Progenitor cell of endocrine pancreas (in vitro differentiated cells): ENCODE data around the gene HAP1. TPM values are rescaled to one million over a fixed set of nuclear protein-coding genes. Genes with fewer than 3 reads are reported as not detected.
"Not testable (repeated sequence)": the region's sequence is repeated elsewhere in the genome, so short reads cannot be mapped to it uniquely, and the experiment has no call there.

Experiments used
- DNase-seq: peaks from one replicate; pipeline ENCODE4 v3.0.0; 2021; ENCODE audit warnings: low spot score; ENCODE audit not compliant: unreplicated experiment
- H3K27ac Mint-ChIP-seq: 2 replicates; pipeline ENCODE4 v1.8.0; 2021; ENCODE audit warnings: mild to moderate bottlenecking, moderate library complexity, mixed read lengths
- H3K27me3 Mint-ChIP-seq: 2 replicates; pipeline ENCODE4 v1.8.0; 2021; ENCODE audit warnings: mixed read lengths
- H3K36me3 Mint-ChIP-seq: 2 replicates; pipeline ENCODE4 v1.8.0; 2022; ENCODE audit warnings: mixed read lengths; ENCODE audit not compliant: insufficient read depth
- H3K4me1 Mint-ChIP-seq: 2 replicates; pipeline ENCODE4 v1.8.0; 2021; ENCODE audit warnings: low read depth, mixed read lengths
- H3K4me3 Mint-ChIP-seq: 2 replicates; pipeline ENCODE4 v1.8.0; 2021; ENCODE audit warnings: low read depth, mild to moderate bottlenecking, moderate library complexity, mixed read lengths
- H3K9me3 Mint-ChIP-seq: 2 replicates; pipeline ENCODE4 v1.8.0; 2021; ENCODE audit warnings: low read depth, mixed read lengths
- total RNA-seq: library from RNA; stranded (reverse); gene quantifications from 2 replicates; pipeline ENCODE4 v1.2.1, GENCODE V29; 2021
- TF ChIP-seq, protein P1 (sequence below): fragments of 200-600 bp; sonication (generic); IDR thresholded peaks from one replicate; pipeline ENCODE4 v1.5.0; 2021; ENCODE audit warnings: antibody characterized with exemption, mild to moderate bottlenecking; ENCODE audit not compliant: unreplicated experiment

Gene HAP1
- total RNA-seq, 1 donor from 2014 or later: 13.7 TPM

DNA sequence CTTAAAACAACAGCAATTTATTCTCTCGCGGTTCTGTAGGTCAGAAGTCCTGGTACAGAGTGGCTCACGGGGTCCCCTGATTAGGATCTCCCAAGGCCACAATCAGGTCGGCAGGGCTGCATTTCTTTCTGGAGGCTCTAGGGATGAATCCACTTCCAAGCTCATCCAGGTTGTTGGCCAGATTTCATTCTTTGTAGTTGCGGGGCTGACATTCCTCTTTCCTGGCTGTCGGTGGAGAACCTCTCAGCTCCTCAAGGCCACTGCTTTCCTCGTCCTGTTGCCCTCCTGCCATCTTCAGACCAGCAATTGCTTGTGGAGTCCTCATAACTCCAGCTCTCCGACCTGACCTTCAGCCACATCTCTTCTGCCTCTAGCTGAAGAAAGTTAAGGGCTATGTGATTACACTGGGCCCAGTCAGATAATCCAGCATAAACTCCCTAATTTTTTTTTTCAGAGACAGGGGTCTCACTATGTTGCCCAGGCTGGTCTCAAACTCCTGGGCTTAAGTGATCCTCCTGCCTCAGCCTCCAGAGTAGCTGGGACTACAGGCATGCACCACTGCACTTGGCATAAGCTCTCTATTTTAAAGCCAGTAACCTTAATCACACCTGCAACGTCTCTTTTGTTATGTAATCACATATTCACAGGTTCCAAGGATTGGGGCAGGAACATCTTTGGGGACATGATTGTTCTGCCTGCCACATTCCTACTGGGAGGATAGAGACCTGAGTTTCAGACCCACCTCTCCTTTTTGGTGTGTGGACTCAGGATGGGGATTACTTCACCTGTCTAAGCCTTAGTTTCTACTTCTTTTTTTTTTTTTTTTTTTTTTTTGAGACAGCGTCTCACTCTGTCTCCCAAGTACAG, 26.4 kb downstream of the HAP1 start:
- Mint-ChIP-seq H3K4me3 (no peak overlapping the region), H3K9me3 (no peaks in the 10 kb centered on the region), H3K27ac (no peak overlapping the region), H3K36me3 (no peaks in the 10 kb centered on the region), H3K4me1 (peaks cover 14% of the 10 kb centered on the region), H3K27me3 (peaks cover 8% of the 10 kb centered on the region)
- DNase-seq: no peak
- TF ChIP-seq, protein P1, sequence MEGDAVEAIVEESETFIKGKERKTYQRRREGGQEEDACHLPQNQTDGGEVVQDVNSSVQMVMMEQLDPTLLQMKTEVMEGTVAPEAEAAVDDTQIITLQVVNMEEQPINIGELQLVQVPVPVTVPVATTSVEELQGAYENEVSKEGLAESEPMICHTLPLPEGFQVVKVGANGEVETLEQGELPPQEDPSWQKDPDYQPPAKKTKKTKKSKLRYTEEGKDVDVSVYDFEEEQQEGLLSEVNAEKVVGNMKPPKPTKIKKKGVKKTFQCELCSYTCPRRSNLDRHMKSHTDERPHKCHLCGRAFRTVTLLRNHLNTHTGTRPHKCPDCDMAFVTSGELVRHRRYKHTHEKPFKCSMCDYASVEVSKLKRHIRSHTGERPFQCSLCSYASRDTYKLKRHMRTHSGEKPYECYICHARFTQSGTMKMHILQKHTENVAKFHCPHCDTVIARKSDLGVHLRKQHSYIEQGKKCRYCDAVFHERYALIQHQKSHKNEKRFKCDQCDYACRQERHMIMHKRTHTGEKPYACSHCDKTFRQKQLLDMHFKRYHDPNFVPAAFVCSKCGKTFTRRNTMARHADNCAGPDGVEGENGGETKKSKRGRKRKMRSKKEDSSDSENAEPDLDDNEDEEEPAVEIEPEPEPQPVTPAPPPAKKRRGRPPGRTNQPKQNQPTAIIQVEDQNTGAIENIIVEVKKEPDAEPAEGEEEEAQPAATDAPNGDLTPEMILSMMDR: no peak

DNA sequence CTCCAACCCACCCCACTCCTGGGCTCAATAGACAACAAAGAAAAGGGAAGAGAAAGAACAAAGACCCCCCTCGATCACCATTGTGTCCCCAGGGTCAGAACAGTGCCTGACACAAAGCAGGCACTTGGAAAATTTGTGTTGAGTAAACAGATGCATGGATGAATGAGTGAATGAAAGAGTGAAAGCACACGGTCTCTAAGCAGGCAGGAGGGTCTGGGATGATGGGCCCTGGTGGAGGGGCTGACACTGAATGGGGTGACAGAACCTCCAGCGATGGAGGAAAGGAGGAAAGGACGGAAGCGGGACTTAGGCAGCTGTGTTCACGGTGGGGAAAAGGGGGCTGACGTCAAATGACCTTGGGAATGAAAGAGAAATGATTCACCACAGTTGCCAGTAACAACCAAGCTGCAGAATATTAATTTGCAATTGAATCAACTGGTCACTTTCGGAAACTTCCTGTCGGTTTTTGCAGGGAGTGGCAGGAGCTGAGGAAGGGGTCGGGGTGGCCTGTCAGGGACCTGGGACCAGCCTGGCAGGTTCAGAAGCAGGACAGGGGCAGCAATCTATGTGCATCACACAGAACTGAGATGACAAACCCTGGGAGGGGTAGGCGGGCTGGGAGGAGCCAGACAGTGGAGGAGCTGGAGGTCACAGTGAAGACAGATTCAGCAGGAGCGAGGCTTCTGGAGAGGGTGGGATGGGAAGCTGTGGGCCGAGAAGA, 29.0 kb downstream of the HAP1 start:
- H3K4me1 Mint-ChIP-seq: peaks cover 9% of the 10 kb centered on the region
- no peak overlapping the region for H3K27ac Mint-ChIP-seq
- H3K36me3 Mint-ChIP-seq: no peaks in the 10 kb centered on the region
- no peak overlapping the region for H3K4me3 Mint-ChIP-seq
- TF ChIP-seq, protein P1: no peak
- peaks cover 8% of the 10 kb centered on the region for H3K27me3 Mint-ChIP-seq
- no peaks in the 10 kb centered on the region for H3K9me3 Mint-ChIP-seq
- no peak for DNase-seq

- Mint-ChIP-seq H3K4me1 (peaks cover 9% of the 10 kb centered on the region), H3K27ac (no peak overlapping the region)
Observed at GRCh38 chr17:41702712-41703111, 31.7 kb downstream of the HAP1 start.

GRCh38 chr17:41700843-41701242, 33.6 kb downstream of the HAP1 start:
- not testable (repeated sequence) for H3K27me3 Mint-ChIP-seq, H3K4me1 Mint-ChIP-seq, H3K4me3 Mint-ChIP-seq, DNase-seq, H3K36me3 Mint-ChIP-seq, H3K9me3 Mint-ChIP-seq
- H3K27ac Mint-ChIP-seq: peak overlapping the region; percentile 2

More at GRCh38 chr17:41702712-41703111, 31.7 kb downstream of the HAP1 start:
- Mint-ChIP-seq H3K9me3 (no peaks in the 10 kb centered on the region), H3K36me3 (no peaks in the 10 kb centered on the region), H3K27me3 (peaks cover 8% of the 10 kb centered on the region), H3K4me3 (no peak overlapping the region)
- TF ChIP-seq, protein P1: no peak
- no peak for DNase-seq

GRCh38 chr17:41697122-41697962, 37.1 kb downstream of the HAP1 start:
- Mint-ChIP-seq H3K4me1 (no peaks in the 10 kb centered on the region), H3K4me3 (no peak overlapping the region), H3K9me3 (no peaks in the 10 kb centered on the region), H3K27ac (no peak overlapping the region), H3K27me3 (no peaks in the 10 kb centered on the region), H3K36me3 (peaks cover 9% of the 10 kb centered on the region)
- TF ChIP-seq, protein P1: no peak
- no peak for DNase-seq
